Endothelial cell of hepatic sinusoid (primary cell): ENCODE measurements around the gene PDE4C.
"Not testable (repeated sequence)": the region's sequence is repeated elsewhere in the genome, so short reads cannot be mapped to it uniquely, and the experiment has no call there.

ENCODE experiments used
- in situ Hi-C: cut with HindIII; loops from 2 replicates; pipeline ENCODE4 v1.10.0; 2017; ENCODE audit warnings: low sequenced_read_pairs

Gene PDE4C

GRCh38 chr19:18225355-18225701 is 910 bp downstream of the PDE4C start:
- in situ Hi-C loops = loop anchor here (5.0 kb wide), 1 partner anchor 43 kb away; no protein-coding TSS in a partner anchor

- in situ Hi-C loops = loop anchor here (5.0 kb wide), 1 partner anchor 42 kb away; no protein-coding TSS in a partner anchor
Observed at GRCh38 chr19:18224525-18225354, 1.5 kb downstream of the PDE4C start.

- in situ Hi-C loops = no loop called here
Observed at GRCh38 chr19:18223860-18224524, 2.2 kb downstream of the PDE4C start.

- in situ Hi-C loops = no loop called here
Observed at GRCh38 chr19:18221815-18222725, 4.2 kb downstream of the PDE4C start.

GRCh38 chr19:18220632-18221275 is 5.5 kb downstream of the PDE4C start:
- in situ Hi-C loops = no loop called here

- in situ Hi-C loops = loop anchor here (5.0 kb wide), 1 partner anchor 42 kb away; no protein-coding TSS in a partner anchor
Observed at GRCh38 chr19:18219911-18220631, 6.2 kb downstream of the PDE4C start.

GRCh38 chr19:18218600-18218999 is 7.6 kb downstream of the PDE4C start:
- in situ Hi-C loops = loop anchor here (5.0 kb wide), 1 partner anchor 44 kb away; no protein-coding TSS in a partner anchor

GRCh38 chr19:18218159-18218558 is 8.1 kb downstream of the PDE4C start:
- in situ Hi-C loops = loop anchor here (5.0 kb wide), 1 partner anchor 44 kb away; no protein-coding TSS in a partner anchor

- in situ Hi-C loops = loop anchor here (5.0 kb wide), 1 partner anchor 46 kb away; no protein-coding TSS in a partner anchor
Observed at GRCh38 chr19:18216789-18217188, 9.4 kb downstream of the PDE4C start.

- in situ Hi-C loops = loop anchor here (5.0 kb wide), 1 partner anchor 47 kb away; no protein-coding TSS in a partner anchor
Observed at GRCh38 chr19:18214779-18215433, 11.3 kb downstream of the PDE4C start.

- in situ Hi-C loops = no loop called here
Observed at GRCh38 chr19:18211683-18212082, 14.6 kb downstream of the PDE4C start.

- in situ Hi-C loops = not testable (repeated sequence)
Observed at GRCh38 chr19:18209912-18210311, 16.3 kb downstream of the PDE4C start.

GRCh38 chr19:18208098-18208951 is 17.9 kb downstream of the PDE4C start:
- in situ Hi-C loops = no loop called here

GRCh38 chr19:18206018-18206417 is 20.2 kb downstream of the PDE4C start:
- in situ Hi-C loops = no loop called here

- in situ Hi-C loops = no loop called here
Observed at GRCh38 chr19:18205200-18205892, 20.9 kb downstream of the PDE4C start.

GRCh38 chr19:18204394-18205199 is 21.6 kb downstream of the PDE4C start:
- in situ Hi-C loops = no loop called here

- in situ Hi-C loops = no loop called here
Observed at GRCh38 chr19:18203863-18204393, 22.3 kb downstream of the PDE4C start, which contains the start of gene RAB3A. TSS of gene RAB3A (minus strand) at chr19:18204042. CDS start at chr19:18202740, 1,302 bp downstream.
